Keratinocyte (primary cell): ENCODE data around the gene FBRSL1.

Source experiments
- CTCF ChIP-seq, 3 experiments: IDR thresholded peaks in 1 of 3; conservative IDR thresholded peaks in 1 of 3; optimal IDR thresholded peaks in 1 of 3; 2 replicates in 2 of 3; 3 replicates in 1 of 3; pipeline versions ENCODE3 to v1.5.1; 2011; ENCODE audit warnings: low read length in 3 of 3, mild to moderate bottlenecking in 3 of 3, moderate library complexity in 2 of 3, control low read depth in 1 of 3, inconsistent platforms in 1 of 3; ENCODE audit not compliant: insufficient read depth in 2 of 3; ENCODE audit errors: extremely low read depth in 1 of 3
- EZH2 ChIP-seq: IDR thresholded peaks from one replicate; pipeline ENCODE4 v1.6.1; 2012; ENCODE audit warnings: inconsistent platforms, mild to moderate bottlenecking, low read length, moderate library complexity

DNA sequence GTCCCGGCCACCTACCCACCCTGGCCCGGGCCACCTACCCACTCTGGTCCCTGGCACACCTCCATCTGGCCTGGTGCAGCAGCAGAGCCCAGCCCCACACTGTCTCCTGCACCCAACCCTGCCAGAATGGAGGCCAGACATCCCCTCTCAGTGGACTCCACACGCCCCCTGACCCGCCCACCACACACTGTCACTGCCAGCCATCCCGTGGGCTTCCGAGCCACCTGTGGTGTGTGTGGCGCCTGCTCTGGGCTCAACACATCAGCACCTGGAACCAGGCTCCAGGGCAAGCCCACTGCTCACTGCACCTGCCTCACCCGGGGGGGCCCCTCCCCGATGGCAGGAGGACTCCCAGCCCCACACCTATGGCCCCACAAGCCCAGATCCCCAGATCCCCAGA, 50.5 kb downstream of the FBRSL1 start:
- no peak for TF ChIP-seq CTCF (optimal IDR thresholded peaks at IDR 0.05 in 1 of 3, IDR thresholded peaks at IDR 0.05 in 1 of 3, conservative IDR thresholded peaks at IDR 0.05 in 1 of 3; ENCODE audit: extremely low read depth in 1 of 3, insufficient read depth in 2 of 3, low read length in 3 of 3)
- TF ChIP-seq EZH2 = no peak
